ENCODE data around the gene KDM4C. TPM values are rescaled to one million over a fixed set of nuclear protein-coding genes. Genes with fewer than 3 reads are reported as not detected.
"Not testable (repeated sequence)": the region's sequence is repeated elsewhere in the genome, so short reads cannot be mapped to it uniquely, and the experiment has no call there.

Gene KDM4C
- total RNA-seq, 1 donor from 2014 or later = 51.1 TPM

DNA sequence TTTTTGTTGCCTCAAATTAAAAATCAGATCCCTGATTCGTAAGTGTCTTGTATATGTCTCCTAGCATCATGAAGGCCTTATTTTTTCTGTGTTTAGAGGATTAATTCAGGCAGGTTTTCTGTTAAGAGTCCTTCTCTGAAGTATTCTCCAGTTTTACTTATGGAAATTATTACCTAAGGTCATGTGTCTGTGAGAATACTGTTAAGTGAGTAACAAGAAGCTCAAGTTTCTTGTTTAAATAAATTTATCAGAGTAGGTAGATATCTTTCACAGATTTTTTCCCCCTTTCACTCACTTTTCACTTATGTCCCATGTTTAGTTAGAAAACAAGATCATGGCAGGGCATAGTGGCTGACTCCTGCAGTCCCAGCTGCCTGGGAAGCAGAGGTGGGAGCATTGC is 233.6 kb downstream of the KDM4C start:
- ATAC-seq (no peak), DNase-seq (ENCODE audit: low spot score) (no peak)
- intact Hi-C loops (cut with DNase I) = no loop called here

DNA sequence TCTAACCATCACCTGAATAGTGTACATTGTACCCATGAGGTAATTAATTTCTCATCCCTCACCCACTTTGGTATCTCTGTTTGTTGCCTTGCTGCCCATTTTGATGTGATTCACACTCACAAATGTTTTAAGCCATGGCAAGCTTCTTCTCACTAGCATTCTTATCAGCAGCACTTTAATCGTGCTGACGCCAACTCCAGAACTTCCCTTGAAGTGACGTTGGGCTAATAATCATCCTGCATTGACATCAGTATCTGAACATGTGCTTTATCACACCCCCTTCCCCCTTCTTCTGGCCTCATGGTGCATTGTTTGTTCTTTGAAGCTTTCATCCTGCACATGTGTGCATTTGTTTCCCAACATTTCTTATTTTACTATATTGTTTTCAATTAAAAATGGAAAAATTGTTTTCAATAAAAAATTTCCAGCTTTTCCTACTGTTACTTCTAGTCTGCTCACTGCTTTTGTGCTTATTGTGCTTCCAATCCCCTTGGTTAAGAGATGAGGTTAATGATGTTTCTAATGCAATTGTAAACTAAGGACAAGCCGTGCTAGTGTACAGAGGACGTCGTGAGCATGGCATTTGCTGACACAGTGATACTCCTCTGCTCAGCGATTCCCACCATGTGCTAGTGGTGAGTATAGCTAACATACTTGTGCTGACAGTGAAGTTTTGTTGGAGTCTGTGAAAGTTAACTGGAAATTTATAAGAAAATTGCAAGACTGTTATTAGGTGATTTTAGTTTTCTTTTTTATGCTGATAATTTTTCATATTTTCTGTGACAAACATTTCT is 238.5 kb downstream of the KDM4C start:
- DNase-seq (ENCODE audit: low spot score) (no peak), ATAC-seq (no peak)
- intact Hi-C loops (cut with DNase I) = no loop called here

- ATAC-seq (no peak), DNase-seq (ENCODE audit: low spot score) (no peak)
- intact Hi-C loops (cut with DNase I) = no loop called here
Measured at GRCh38 chr9:6997330-6997729, 239.6 kb downstream of the KDM4C start.

DNA sequence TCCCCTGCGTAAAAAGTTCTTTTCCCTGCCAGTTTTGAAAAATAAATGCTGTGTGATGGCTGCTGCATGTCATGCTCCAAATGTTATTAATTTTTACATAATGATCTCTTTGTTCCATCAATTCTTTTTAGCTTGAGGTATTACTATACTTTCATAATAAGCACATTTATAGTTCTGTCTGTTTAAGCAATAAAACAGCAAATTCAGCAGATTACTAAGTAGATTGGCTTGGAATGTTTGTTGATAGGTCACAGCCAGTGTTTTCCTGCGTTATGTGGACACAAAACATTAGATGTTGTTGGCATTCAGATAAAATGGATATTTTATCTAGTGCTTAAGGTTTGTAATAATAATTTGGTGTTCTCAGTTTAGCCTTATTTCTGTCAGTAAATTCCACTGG is 242.0 kb downstream of the KDM4C start:
- ATAC-seq (no peak), DNase-seq (ENCODE audit: low spot score) (no peak)
- intact Hi-C loops (cut with DNase I) = no loop called here

GRCh38 chr9:7001571-7001970 is 243.8 kb downstream of the KDM4C start:
- DNase-seq (ENCODE audit: low spot score) = no peak
- intact Hi-C loops (cut with DNase I) = no loop called here
- ATAC-seq = no peak

DNA sequence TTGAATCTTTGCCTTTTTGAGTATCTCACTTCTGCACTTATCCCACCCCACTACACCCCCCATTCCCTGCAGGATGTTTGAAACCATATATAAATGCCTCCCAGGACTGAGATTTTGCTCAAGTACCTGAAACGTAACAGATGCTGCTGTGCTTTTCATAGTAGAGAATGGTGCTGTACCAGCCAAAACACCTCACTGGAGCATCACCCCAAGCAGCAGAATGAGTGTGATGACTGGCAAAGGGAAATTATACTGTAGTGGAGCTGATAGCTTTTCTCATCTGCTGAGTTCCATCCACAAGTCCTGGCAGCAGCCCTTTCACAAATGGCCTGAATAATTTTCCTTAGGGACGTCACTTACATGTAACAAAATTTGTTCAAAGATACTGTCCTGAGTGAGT is 246.1 kb downstream of the KDM4C start:
- intact Hi-C loops (cut with DNase I) = no loop called here
- ATAC-seq (no peak), DNase-seq (ENCODE audit: low spot score) (no peak)

- no peak for DNase-seq (ENCODE audit: low spot score)
- ATAC-seq = no peak
- intact Hi-C loops (cut with DNase I) = no loop called here
Measured at GRCh38 chr9:7006417-7006816, 248.6 kb downstream of the KDM4C start.

GRCh38 chr9:7008411-7008810 is 250.6 kb downstream of the KDM4C start:
- DNase-seq (ENCODE audit: low spot score) (no peak), ATAC-seq (no peak)
- intact Hi-C loops (cut with DNase I) = no loop called here

DNA sequence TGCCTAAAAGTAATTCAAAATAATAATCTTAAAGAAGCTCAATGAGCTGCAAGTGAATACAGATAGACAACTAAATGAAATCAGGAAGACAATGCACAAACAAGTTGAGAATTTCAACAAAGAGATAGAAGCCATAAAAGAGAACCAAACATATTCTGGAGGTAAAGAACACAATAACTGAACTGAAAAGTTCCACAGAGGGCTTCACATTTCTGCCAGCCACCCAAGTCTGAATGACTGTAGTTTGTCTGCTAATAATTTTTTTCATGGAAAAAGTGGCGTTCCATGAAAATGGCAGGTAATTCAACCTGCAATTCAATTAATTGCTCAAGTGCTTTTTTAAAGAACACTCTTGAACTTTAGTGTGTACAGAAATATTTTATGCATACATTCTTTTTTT is 251.3 kb downstream of the KDM4C start:
- intact Hi-C loops (cut with DNase I) = no loop called here
- no peak for ATAC-seq
- DNase-seq (ENCODE audit: low spot score) = no peak

- ATAC-seq (no peak), DNase-seq (ENCODE audit: low spot score) (no peak)
- intact Hi-C loops (cut with DNase I) = no loop called here
Measured at GRCh38 chr9:7011395-7012067, 253.8 kb downstream of the KDM4C start.

GRCh38 chr9:7027996-7028395 is 270.2 kb downstream of the KDM4C start:
- intact Hi-C loops (cut with DNase I) = no loop called here
- no peak for DNase-seq (ENCODE audit: low spot score)
- ATAC-seq = no peak

DNA sequence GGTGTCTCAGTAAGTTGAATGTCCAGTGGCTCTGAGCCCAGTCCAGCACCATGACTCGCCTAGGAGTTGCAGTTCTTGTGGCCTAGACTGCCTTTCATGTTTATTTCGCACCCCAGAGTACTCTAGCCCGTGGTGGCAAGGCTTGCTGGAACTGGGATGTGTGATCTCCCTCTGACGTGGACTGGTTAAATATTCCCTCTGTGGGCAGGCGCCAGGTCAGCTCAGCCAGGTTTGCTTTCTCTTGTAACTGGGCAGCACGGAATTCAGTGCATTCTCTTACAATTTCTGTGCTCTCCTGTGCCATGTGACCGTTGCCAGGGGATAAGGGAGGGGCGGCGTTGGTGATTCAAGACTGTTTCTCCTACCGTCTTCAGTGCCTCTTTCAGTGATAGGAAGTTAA is 270.8 kb downstream of the KDM4C start:
- DNase-seq (ENCODE audit: low spot score) (no peak), ATAC-seq (no peak)
- intact Hi-C loops (cut with DNase I) = no loop called here

GRCh38 chr9:7030943-7031342 is 273.2 kb downstream of the KDM4C start:
- DNase-seq (ENCODE audit: low spot score); ATAC-seq; intact Hi-C loops (cut with DNase I): not testable (repeated sequence)

- intact Hi-C loops (cut with DNase I) = no loop called here
- DNase-seq (ENCODE audit: low spot score) (no peak), ATAC-seq (no peak)
Measured at GRCh38 chr9:7033076-7034045, 275.6 kb downstream of the KDM4C start.

DNA sequence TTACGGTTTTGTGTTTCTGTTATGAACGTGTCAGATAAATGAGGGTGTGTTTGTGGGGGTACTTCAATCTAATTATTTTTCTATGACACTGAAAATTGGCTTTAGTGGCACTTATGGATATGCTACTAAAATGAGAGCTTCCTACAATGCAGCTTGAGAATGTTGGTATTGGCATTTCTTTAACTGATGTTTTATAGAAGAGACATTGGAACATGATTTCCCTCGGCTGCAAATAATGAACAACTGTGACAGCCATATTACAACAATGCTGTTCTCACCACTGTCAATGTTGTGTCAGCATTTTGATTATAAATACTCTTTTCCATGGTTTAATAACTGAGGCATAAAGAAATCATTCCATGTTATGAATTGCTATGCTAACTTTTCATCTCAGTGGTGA is 279.4 kb downstream of the KDM4C start:
- ATAC-seq = no peak
- DNase-seq (ENCODE audit: low spot score) = no peak
- intact Hi-C loops (cut with DNase I) = no loop called here

DNA sequence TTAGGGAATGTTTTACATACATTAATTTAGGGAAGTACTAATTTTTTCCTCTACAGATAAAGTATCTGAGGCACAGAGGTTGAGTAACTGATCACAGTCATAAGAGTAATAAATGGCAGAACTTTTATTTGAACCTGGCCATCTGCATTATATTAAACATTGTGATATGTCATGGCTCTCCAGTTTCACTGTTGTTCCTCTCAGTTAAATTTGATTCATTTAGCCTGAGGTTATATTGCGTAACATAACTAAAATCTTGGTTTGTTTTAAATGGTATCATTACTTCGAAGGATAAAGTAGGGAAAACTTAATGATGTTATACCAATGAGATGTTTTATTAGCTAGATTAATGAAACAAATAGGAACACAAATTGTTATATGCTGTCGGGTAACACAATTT is 284.4 kb downstream of the KDM4C start:
- ATAC-seq (no peak), DNase-seq (ENCODE audit: low spot score) (no peak)
- intact Hi-C loops (cut with DNase I) = no loop called here

DNA sequence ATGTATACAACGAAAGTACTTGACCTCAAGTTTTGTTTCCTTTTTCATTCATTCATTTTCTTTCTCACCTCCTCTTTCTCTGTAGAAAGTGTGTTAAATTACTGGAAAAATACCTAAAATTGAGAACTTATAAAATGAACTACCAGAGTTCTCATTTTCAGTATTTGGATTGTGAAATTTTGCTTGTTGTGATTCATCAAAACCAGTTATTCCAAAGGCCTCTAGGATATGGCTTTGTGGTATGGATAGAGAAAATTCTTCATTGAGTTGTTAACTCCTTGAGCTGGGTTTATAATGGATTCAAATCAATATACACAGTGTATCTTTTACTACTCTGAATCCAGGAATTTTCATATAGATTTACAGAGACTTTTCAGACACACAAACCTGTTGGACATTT is 287.6 kb downstream of the KDM4C start:
- intact Hi-C loops (cut with DNase I) = no loop called here
- no peak for DNase-seq (ENCODE audit: low spot score)
- ATAC-seq = no peak

DNA sequence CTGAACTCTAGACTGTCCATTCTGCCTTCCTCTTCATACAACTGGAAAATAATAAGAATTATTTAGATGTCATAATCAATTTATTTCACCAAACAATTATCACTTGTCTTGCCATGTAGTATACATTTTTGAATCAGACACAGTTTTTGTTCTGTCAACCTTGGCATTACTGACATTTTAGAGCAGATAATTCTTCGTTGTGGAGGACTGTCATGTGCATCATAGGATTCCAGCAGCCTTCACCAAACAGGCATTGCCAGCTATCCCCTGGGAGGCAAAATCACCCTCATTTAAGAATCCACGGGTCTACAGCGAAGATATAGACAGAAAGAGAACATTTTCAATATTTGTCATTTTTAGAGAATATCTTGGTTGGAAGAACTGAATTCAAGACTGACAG is 293.9 kb downstream of the KDM4C start:
- DNase-seq (ENCODE audit: low spot score) (no peak), ATAC-seq (no peak)
- intact Hi-C loops (cut with DNase I) = no loop called here

- no peak for DNase-seq (ENCODE audit: low spot score)
- no peak for ATAC-seq
- intact Hi-C loops (cut with DNase I) = no loop called here
Measured at GRCh38 chr9:7053903-7054302, 296.1 kb downstream of the KDM4C start.

All from sciatic nerve (tissue), 2 donors.